ENCODE data around the gene KLC1. TPM values are rescaled to one million over a fixed set of nuclear protein-coding genes. Genes with fewer than 3 reads are reported as not detected.

The KLC1 gene
- total RNA-seq, 4 donors from 2014 or later = 205 to 427 (median 291) TPM

GRCh38 chr14:103584326-103584915 is 44.6 kb upstream of the KLC1 start:
- Histone ChIP-seq H3K27me3 (no peaks in the 10 kb centered on the region), H3K4me1 (peaks cover 0 to 9% (median 7%) of the 10 kb centered on the region in 4 donors), H3K36me3 (peaks cover 0 to 6% (median 0%) of the 10 kb centered on the region in 4 donors), H3K9me3 (no peaks in the 10 kb centered on the region), H3K4me3 (no peak overlapping the region), H3K27ac (no peak overlapping the region)
- no peak for TF ChIP-seq CTCF (IDR thresholded peaks at IDR 0.05)
- TF ChIP-seq EP300 (IDR thresholded peaks at IDR 0.05; ENCODE audit: low read depth) = no peak
- no peak for TF ChIP-seq POLR2A (IDR thresholded peaks at IDR 0.05)
- no peak for TF ChIP-seq POLR2AphosphoS5 (IDR thresholded peaks at IDR 0.05)
- DNase-seq = no peak
- in situ Hi-C loops (cut with MboI; ENCODE audit: low pct_ligation_motif_present in 1 of 4, low pct_unique_long_range_greater_than_20kb in 1 of 4, low sequenced_read_pairs in 3 of 4) (loop anchor here in 1 of 4 donors (25.0 kb wide), 1 partner anchor 328 kb away; a partner anchor contains a TSS), intact Hi-C loops (cut with DNase I; ENCODE audit: low total_unique reads) (no loop called here)
- WGBS, 2 donors (ENCODE audit: low coverage in 1 of 2) = 88 to 91% methylated on average over 5 to 11 of the region's 11 CpGs

GRCh38 chr14:103593577-103593976 is 35.4 kb upstream of the KLC1 start:
- H3K9me3 ChIP-seq = no peaks in the 10 kb centered on the region
- no peak overlapping the region for H3K4me3 ChIP-seq
- H3K27ac ChIP-seq = peak overlapping the region in 3 of 4 donors; percentile 23 to 54 (median 54)
- TF ChIP-seq POLR2AphosphoS5 (IDR thresholded peaks at IDR 0.05) (no peak), POLR2A (IDR thresholded peaks at IDR 0.05) (no peak), CTCF (IDR thresholded peaks at IDR 0.05) (no peak), EP300 (IDR thresholded peaks at IDR 0.05; ENCODE audit: low read depth) (no peak)
- in situ Hi-C loops (cut with MboI; ENCODE audit: low pct_ligation_motif_present in 1 of 4, low pct_unique_long_range_greater_than_20kb in 1 of 4, low sequenced_read_pairs in 3 of 4) (loop anchor here in 1 of 4 donors (25.0 kb wide), 1 partner anchor 319 kb away; a partner anchor contains a TSS), intact Hi-C loops (cut with DNase I; ENCODE audit: low total_unique reads) (no loop called here)
- H3K27me3 ChIP-seq = no peaks in the 10 kb centered on the region
- WGBS, 2 donors (ENCODE audit: low coverage in 1 of 2) = 69 to 85% methylated on average over 5 to 6 of the region's 6 CpGs
- no peak for DNase-seq
- H3K4me1 ChIP-seq = peaks cover 0 to 10% (median 0%) of the 10 kb centered on the region in 4 donors
- H3K36me3 ChIP-seq = peaks cover 0 to under 1% (median 0%) of the 10 kb centered on the region in 4 donors

GRCh38 chr14:103594265-103594664 is 34.7 kb upstream of the KLC1 start:
- H3K4me3 ChIP-seq = no peak overlapping the region
- no peaks in the 10 kb centered on the region for H3K36me3 ChIP-seq
- DNase-seq = no peak
- in situ Hi-C loops (cut with MboI; ENCODE audit: low pct_ligation_motif_present in 1 of 4, low pct_unique_long_range_greater_than_20kb in 1 of 4, low sequenced_read_pairs in 3 of 4) = loop anchor here in 1 of 4 donors (25.0 kb wide), 1 partner anchor 318 kb away; a partner anchor contains a TSS
- no peak for TF ChIP-seq POLR2AphosphoS5 (IDR thresholded peaks at IDR 0.05)
- TF ChIP-seq POLR2A (IDR thresholded peaks at IDR 0.05) = no peak
- TF ChIP-seq EP300 (IDR thresholded peaks at IDR 0.05; ENCODE audit: low read depth) = no peak
- TF ChIP-seq CTCF (IDR thresholded peaks at IDR 0.05) = no peak
- peak overlapping the region in 3 of 4 donors; percentile 23 to 54 (median 54) for H3K27ac ChIP-seq
- 83 to 84% methylated on average over 1 to 9 of the region's 11 CpGs for WGBS, 2 donors (ENCODE audit: low coverage in 1 of 2)
- H3K9me3 ChIP-seq = no peaks in the 10 kb centered on the region
- intact Hi-C loops (cut with DNase I; ENCODE audit: low total_unique reads) = no loop called here
- H3K4me1 ChIP-seq = peaks cover 0 to 10% (median 0%) of the 10 kb centered on the region in 4 donors
- no peaks in the 10 kb centered on the region for H3K27me3 ChIP-seq

GRCh38 chr14:103597623-103598377 is 31.2 kb upstream of the KLC1 start:
- H3K4me1 ChIP-seq = peaks cover 0 to 10% (median 0%) of the 10 kb centered on the region in 4 donors
- H3K27me3 ChIP-seq = no peaks in the 10 kb centered on the region
- no peak overlapping the region for H3K27ac ChIP-seq
- H3K36me3 ChIP-seq = no peaks in the 10 kb centered on the region
- TF ChIP-seq POLR2A (IDR thresholded peaks at IDR 0.05) (no peak), CTCF (IDR thresholded peaks at IDR 0.05) (no peak), POLR2AphosphoS5 (IDR thresholded peaks at IDR 0.05) (no peak), EP300 (IDR thresholded peaks at IDR 0.05; ENCODE audit: low read depth) (no peak)
- intact Hi-C loops (cut with DNase I; ENCODE audit: low total_unique reads) (no loop called here), in situ Hi-C loops (cut with MboI; ENCODE audit: low pct_ligation_motif_present in 1 of 4, low pct_unique_long_range_greater_than_20kb in 1 of 4, low sequenced_read_pairs in 3 of 4) (loop anchor here in 1 of 4 donors (25.0 kb wide), 1 partner anchor 315 kb away; a partner anchor contains a TSS)
- no peak overlapping the region for H3K4me3 ChIP-seq
- WGBS, 2 donors (ENCODE audit: low coverage in 1 of 2) = 89 to 100% methylated on average over 5 to 9 of the region's 10 CpGs
- DNase-seq = no peak
- H3K9me3 ChIP-seq = no peaks in the 10 kb centered on the region

All from transverse colon (tissue), 4 donors.